Measurements from ENCODE around the gene TMTC2. TPM values are rescaled to one million over a fixed set of nuclear protein-coding genes. Genes with fewer than 3 reads are reported as not detected.

The TMTC2 gene
- total RNA-seq, 1 experiment from 2014 or later: 10.8 TPM

- no peak for DNase-seq (ENCODE audit: extremely low read depth, low read depth)
Measured at GRCh38 chr12:82873309-82873708, 186.6 kb downstream of the TMTC2 start.

- DNase-seq (ENCODE audit: extremely low read depth, low read depth): no peak
Measured at GRCh38 chr12:82873951-82874350, 187.2 kb downstream of the TMTC2 start.

- no peak for DNase-seq (ENCODE audit: extremely low read depth, low read depth)
Measured at GRCh38 chr12:82874945-82875344, 188.2 kb downstream of the TMTC2 start.

- DNase-seq (ENCODE audit: extremely low read depth, low read depth): no peak
Measured at GRCh38 chr12:82876075-82876474, 189.4 kb downstream of the TMTC2 start.

- no peak for DNase-seq (ENCODE audit: extremely low read depth, low read depth)
Measured at GRCh38 chr12:82877963-82878362, 191.3 kb downstream of the TMTC2 start.

- no peak for DNase-seq (ENCODE audit: extremely low read depth, low read depth)
Measured at GRCh38 chr12:82880442-82880901, 193.8 kb downstream of the TMTC2 start.

GRCh38 chr12:82883394-82884355 lies 197.0 kb downstream of the TMTC2 start:
- no peak for DNase-seq (ENCODE audit: extremely low read depth, low read depth)

- DNase-seq (ENCODE audit: extremely low read depth, low read depth): no peak
Measured at GRCh38 chr12:82886671-82887340, 200.1 kb downstream of the TMTC2 start.

GRCh38 chr12:82893896-82894295 lies 207.2 kb downstream of the TMTC2 start:
- DNase-seq (ENCODE audit: extremely low read depth, low read depth): no peak

- no peak for DNase-seq (ENCODE audit: extremely low read depth, low read depth)
Measured at GRCh38 chr12:82896277-82896676, 209.6 kb downstream of the TMTC2 start.

GRCh38 chr12:82896979-82897378 lies 210.3 kb downstream of the TMTC2 start:
- peak; percentile 3 for DNase-seq (ENCODE audit: extremely low read depth, low read depth)

GRCh38 chr12:82898441-82898840 lies 211.7 kb downstream of the TMTC2 start:
- no peak for DNase-seq (ENCODE audit: extremely low read depth, low read depth)

GRCh38 chr12:82904219-82904790 lies 217.6 kb downstream of the TMTC2 start:
- no peak for DNase-seq (ENCODE audit: extremely low read depth, low read depth)

- DNase-seq (ENCODE audit: extremely low read depth, low read depth): no peak
Measured at GRCh38 chr12:82910246-82910893, 223.7 kb downstream of the TMTC2 start.

GRCh38 chr12:82912406-82912805 lies 225.7 kb downstream of the TMTC2 start:
- DNase-seq (ENCODE audit: extremely low read depth, low read depth): no peak

GRCh38 chr12:82919388-82920054 lies 232.8 kb downstream of the TMTC2 start:
- no peak for DNase-seq (ENCODE audit: extremely low read depth, low read depth)

GRCh38 chr12:82923935-82924334 lies 237.2 kb downstream of the TMTC2 start:
- no peak for DNase-seq (ENCODE audit: extremely low read depth, low read depth)

- no peak for DNase-seq (ENCODE audit: extremely low read depth, low read depth)
Measured at GRCh38 chr12:82926630-82927029, 239.9 kb downstream of the TMTC2 start.

GRCh38 chr12:82930301-82930700 lies 243.6 kb downstream of the TMTC2 start:
- no peak for DNase-seq (ENCODE audit: extremely low read depth, low read depth)

Measured in NCI-H460 (cell line).